LNCAP (cell line): Measurements from ENCODE around the gene MYO18B.

ENCODE experiments used
- TF ChIP-seq, protein P1 (sequence below): fragments of 450-650 bp; IDR thresholded peaks from 2 replicates; pipeline ENCODE4 v1.5.1; 2017; ENCODE audit warnings: mild to moderate bottlenecking

MYO18B gene

DNA sequence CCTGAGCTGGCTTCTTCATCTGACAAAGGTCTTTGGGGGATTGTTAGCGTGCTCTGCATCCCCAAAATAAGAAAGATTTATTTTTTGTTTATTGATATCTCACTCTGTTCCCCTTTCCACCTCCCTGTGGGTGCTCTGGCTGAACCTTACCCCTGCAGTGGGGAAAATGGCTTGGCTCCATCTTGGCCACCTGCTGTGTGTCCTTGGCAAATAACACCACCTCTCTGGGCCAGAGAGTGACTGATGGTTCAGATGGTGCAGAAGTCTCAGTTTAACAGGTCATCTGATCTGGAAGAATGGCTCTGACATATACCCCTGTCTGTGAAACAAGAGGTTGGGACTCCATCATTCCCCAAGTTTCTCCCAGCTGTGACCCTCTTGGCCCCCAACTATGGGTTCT lies 157.6 kb downstream of the MYO18B start:
- TF ChIP-seq, protein P1, sequence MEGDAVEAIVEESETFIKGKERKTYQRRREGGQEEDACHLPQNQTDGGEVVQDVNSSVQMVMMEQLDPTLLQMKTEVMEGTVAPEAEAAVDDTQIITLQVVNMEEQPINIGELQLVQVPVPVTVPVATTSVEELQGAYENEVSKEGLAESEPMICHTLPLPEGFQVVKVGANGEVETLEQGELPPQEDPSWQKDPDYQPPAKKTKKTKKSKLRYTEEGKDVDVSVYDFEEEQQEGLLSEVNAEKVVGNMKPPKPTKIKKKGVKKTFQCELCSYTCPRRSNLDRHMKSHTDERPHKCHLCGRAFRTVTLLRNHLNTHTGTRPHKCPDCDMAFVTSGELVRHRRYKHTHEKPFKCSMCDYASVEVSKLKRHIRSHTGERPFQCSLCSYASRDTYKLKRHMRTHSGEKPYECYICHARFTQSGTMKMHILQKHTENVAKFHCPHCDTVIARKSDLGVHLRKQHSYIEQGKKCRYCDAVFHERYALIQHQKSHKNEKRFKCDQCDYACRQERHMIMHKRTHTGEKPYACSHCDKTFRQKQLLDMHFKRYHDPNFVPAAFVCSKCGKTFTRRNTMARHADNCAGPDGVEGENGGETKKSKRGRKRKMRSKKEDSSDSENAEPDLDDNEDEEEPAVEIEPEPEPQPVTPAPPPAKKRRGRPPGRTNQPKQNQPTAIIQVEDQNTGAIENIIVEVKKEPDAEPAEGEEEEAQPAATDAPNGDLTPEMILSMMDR = no peak

DNA sequence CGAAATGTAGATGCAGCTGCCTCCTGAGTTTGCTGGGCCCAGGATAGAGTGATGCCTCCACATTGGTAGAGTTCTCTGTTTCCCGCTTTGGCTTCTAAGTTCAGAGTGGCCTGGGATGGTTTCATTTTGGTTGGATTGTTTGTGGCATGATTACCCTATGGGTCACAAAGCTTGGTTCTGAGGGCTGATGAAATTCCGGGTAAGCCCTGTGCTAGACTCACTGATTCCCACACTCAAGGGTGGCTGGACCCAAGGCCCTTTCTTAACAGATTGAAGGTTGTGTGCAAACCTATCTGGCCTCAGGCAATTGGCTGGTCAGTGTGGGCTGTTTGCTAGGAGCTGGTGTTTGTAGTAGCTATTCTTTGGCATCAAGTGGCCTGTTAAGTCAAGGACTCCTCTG lies 158.4 kb downstream of the MYO18B start:
- TF ChIP-seq, protein P1 = no peak

DNA sequence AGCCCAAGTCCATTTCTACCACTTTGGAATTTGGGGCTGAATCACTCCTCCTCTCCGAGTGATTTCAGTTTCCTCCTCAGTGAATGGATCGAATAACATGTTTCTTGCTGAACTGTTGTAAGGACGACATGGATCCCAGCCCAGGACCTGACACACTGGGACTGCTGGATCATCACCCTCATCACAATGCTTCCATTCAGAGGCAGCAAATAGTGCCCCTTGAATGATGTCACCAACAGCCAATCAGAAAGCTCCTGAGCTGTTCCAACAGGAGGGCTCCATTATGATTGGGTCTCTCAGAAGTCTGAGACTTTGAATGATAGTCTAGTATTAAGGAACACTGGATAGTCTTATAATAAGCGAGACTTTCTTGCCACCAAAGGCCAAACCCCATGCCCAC lies 158.9 kb downstream of the MYO18B start:
- TF ChIP-seq, protein P1 = no peak

DNA sequence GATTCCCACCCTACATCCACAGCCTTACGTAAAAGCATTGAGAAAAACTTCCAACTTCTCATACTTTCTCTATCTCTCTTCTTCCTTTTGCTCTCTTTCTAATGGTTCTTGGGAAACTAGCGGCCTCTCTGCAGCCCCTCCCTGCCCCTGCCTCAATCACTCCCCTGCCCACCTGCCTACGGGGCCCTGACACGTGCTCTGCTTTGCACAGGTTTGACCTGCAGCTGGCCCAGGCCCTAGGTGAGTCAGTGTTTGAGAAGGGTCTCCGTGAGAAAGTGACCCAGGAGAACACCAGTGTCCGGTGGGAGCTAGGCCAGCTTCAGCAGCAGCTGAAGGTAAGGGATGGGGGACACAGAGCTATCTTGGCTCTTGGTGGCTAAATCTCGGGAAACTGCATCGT lies 160.4 kb downstream of the MYO18B start:
- TF ChIP-seq, protein P1 = no peak

DNA sequence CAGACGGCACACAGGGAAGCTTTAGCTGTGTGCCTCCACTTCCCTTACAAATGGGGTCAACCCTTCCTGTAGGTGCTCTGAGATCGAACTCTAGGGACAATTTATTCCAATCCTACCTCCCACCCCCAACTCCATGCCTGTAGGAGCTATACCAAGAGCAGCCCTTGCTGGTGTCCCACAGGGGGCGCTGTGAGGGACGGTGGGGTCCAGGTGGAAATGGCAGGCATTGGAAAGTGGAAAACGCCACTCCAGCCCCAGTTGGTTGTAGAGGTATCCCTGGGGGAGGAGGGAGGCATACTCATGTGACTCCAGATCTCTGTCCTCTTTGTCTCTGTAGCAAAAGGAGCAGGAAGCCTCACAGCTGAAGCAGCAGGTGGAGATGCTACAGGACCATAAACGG lies 161.3 kb downstream of the MYO18B start:
- TF ChIP-seq, protein P1 = peak; percentile 37; the same call in 1 of the 2 replicates

DNA sequence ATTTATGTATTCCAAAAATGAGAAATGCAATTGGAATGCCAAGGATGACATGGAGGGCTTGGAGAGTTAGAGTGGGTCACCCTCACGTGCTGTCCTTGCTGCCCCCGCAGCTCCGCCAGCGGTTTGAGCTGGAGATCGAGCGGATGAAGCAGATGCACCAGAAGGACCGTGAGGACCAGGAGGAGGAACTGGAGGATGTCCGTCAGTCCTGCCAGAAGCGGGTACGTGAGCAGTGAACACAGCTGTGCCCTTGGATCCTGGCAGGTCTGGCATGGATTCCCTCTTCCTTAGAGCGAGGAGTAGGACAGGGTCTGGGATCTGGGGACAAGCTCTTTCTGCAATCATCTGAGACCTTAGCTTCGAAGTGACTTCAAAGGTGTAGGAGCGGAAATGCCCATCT lies 166.2 kb downstream of the MYO18B start:
- TF ChIP-seq, protein P1 = no peak

DNA sequence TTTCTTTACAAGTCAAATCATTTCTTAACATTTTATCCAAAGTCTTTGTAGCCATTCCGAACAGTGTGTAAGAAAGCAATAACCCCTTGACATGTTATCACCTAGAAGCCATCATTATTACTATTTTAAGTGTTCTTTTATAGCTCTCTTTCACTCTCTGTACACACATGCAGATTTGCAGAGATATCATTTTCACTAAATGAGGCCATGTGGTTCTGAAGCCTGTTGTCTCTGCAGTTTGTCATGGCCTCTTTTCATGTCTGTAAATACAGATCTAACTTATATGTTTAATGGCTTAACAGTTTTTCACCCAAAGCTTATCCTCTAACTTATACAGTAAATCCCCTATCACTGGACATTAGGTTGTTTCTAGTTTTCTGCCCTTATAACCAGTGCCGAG lies 166.8 kb downstream of the MYO18B start:
- TF ChIP-seq, protein P1 = no peak

DNA sequence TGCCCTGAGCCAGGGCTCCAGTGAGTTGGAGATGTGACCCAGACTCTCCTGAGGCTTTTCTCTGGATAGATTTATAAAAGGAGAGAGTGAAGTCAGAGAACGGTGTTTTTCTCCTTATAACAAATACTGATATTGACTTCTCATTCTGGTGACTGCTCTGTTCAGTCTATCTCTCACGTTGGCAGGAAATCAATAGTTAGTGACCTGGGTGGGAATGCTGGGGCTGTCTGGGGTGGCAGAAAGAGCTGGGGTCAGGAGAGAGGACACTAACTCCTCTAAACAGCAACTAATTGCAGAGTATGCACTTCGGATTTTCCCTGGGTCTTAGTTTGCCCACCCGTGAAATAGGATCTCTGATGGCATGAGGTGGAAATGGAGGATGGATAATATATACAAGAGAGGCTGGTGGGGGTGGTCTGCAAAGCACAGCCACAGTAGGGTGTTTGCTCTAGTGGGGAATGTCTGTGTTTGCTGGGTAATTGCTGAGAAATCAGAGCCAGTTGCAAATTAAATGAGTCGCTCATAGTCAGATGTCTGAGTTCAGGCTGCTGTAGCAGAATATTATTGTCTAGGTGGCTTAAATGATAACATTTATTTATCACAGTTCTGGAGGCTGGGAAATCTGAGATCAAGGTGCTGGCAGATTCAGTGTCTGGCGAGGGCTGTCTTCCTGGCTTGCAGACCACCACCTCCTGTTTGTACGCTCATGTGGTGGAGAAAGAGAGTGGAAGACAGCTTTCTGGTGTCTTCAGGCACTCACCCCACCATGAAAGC lies 167.8 kb downstream of the MYO18B start:
- TF ChIP-seq, protein P1 = no peak
